T-helper 17 cell (primary cell): ENCODE measurements around the gene CDH4. TPM values are rescaled to one million over a fixed set of nuclear protein-coding genes. Genes with fewer than 3 reads are reported as not detected.

ENCODE experiments used
- ATAC-seq: fragments of 150-1000 bp; cut with Tn5 transposase; 2 replicates; pipeline ENCODE4 v1.10.0; 2021; ENCODE audit warnings: mild to moderate bottlenecking, moderate library complexity
- DNase-seq, 3 donors: peaks; one replicate each; pipeline versions ENCODE4 v3.0.0 to v3.0.0-alpha.2; 2020 to 2021
- H3K9me3 ChIP-seq: one replicate; pipeline ENCODE4 v1.7.0; 2013; ENCODE audit warnings: low read length, mild to moderate bottlenecking; ENCODE audit not compliant: control insufficient read depth, poor library complexity, severe bottlenecking
- H3K27ac Mint-ChIP-seq: one replicate; pipeline ENCODE4 v1.8.0; 2022; ENCODE audit warnings: mild to moderate bottlenecking, moderate library complexity, mixed read lengths
- H3K27me3 Mint-ChIP-seq: one replicate; pipeline ENCODE4 v1.8.0; 2022; ENCODE audit warnings: mixed read lengths
- H3K36me3 Mint-ChIP-seq: one replicate; pipeline ENCODE4 v1.8.0; 2022; ENCODE audit warnings: low read depth, mixed read lengths
- H3K4me1 Mint-ChIP-seq: one replicate; pipeline ENCODE4 v1.8.0; 2022; ENCODE audit warnings: mild to moderate bottlenecking, mixed read lengths
- H3K4me3 Mint-ChIP-seq: one replicate; pipeline ENCODE4 v1.8.0; 2022; ENCODE audit warnings: mild to moderate bottlenecking, moderate library complexity, mixed read lengths
- total RNA-seq, 4 donors: library from RNA in 2 of 4; stranded (reverse) in 2 of 4; gene quantifications; one replicate each; pipeline ENCODE4 v1.2.3 and lab custom pipeline; 2022 to 2026

The CDH4 gene
- total RNA-seq, 2 donors from 2014 or later, result 0.55 to 0.67 TPM

GRCh38 chr20:61955668-61956395 lies 703.8 kb downstream of the CDH4 start:
- H3K4me1 Mint-ChIP-seq, result peaks cover 7% of the 10 kb centered on the region
- ATAC-seq, result no peak
- H3K27me3 Mint-ChIP-seq, result peaks cover 35% of the 10 kb centered on the region
- DNase-seq, result no peak
- no peaks in the 10 kb centered on the region for H3K9me3 ChIP-seq
- H3K36me3 Mint-ChIP-seq, result peaks cover 3% of the 10 kb centered on the region
- H3K4me3 Mint-ChIP-seq, result peak overlapping the region; percentile 36
- H3K27ac Mint-ChIP-seq, result peak overlapping the region; percentile 3

GRCh38 chr20:61956396-61957342 lies 704.6 kb downstream of the CDH4 start:
- H3K4me3 Mint-ChIP-seq, result peak overlapping the region; percentile 36

GRCh38 chr20:61957961-61958715 lies 706.1 kb downstream of the CDH4 start:
- no peak for DNase-seq
- H3K27ac Mint-ChIP-seq, result no peak overlapping the region
- H3K36me3 Mint-ChIP-seq, result peaks cover 3% of the 10 kb centered on the region
- no peaks in the 10 kb centered on the region for H3K9me3 ChIP-seq
- peaks cover 5% of the 10 kb centered on the region for H3K4me1 Mint-ChIP-seq
- ATAC-seq, result no peak
- H3K4me3 Mint-ChIP-seq, result no peak overlapping the region
- peaks cover 34% of the 10 kb centered on the region for H3K27me3 Mint-ChIP-seq

More at GRCh38 chr20:61956396-61957342, 704.6 kb downstream of the CDH4 start:
- no peak for ATAC-seq
- Mint-ChIP-seq H3K36me3 (peaks cover 3% of the 10 kb centered on the region), H3K27me3 (peaks cover 39% of the 10 kb centered on the region), H3K4me1 (peaks cover 7% of the 10 kb centered on the region), H3K27ac (no peak overlapping the region)
- no peaks in the 10 kb centered on the region for H3K9me3 ChIP-seq
- DNase-seq, result no peak

GRCh38 chr20:61958773-61959700 lies 707.0 kb downstream of the CDH4 start:
- Mint-ChIP-seq H3K4me1 (peaks cover 5% of the 10 kb centered on the region), H3K4me3 (no peak overlapping the region), H3K27me3 (peaks cover 34% of the 10 kb centered on the region), H3K27ac (no peak overlapping the region), H3K36me3 (peaks cover 3% of the 10 kb centered on the region)
- no peaks in the 10 kb centered on the region for H3K9me3 ChIP-seq
- no peak for ATAC-seq
- DNase-seq, result no peak

- H3K27me3 Mint-ChIP-seq, result peaks cover 20% of the 10 kb centered on the region
- H3K27ac Mint-ChIP-seq, result no peak overlapping the region
- no peak overlapping the region for H3K4me3 Mint-ChIP-seq
- H3K4me1 Mint-ChIP-seq, result peaks cover 5% of the 10 kb centered on the region
- ATAC-seq (no peak), DNase-seq (no peak)
- H3K36me3 Mint-ChIP-seq, result no peaks in the 10 kb centered on the region
- H3K9me3 ChIP-seq, result no peaks in the 10 kb centered on the region
Measured at GRCh38 chr20:61960836-61961235, 708.8 kb downstream of the CDH4 start.

- ATAC-seq, result no peak
- Mint-ChIP-seq H3K36me3 (no peaks in the 10 kb centered on the region), H3K4me3 (no peak overlapping the region), H3K4me1 (no peaks in the 10 kb centered on the region), H3K27ac (no peak overlapping the region), H3K27me3 (peaks cover 19% of the 10 kb centered on the region)
- no peaks in the 10 kb centered on the region for H3K9me3 ChIP-seq
- DNase-seq, result no peak
Measured at GRCh38 chr20:61963149-61963548, 711.1 kb downstream of the CDH4 start.

- H3K9me3 ChIP-seq, result no peaks in the 10 kb centered on the region
- Mint-ChIP-seq H3K27me3 (peaks cover 23% of the 10 kb centered on the region), H3K27ac (no peak overlapping the region), H3K4me3 (no peak overlapping the region), H3K4me1 (no peaks in the 10 kb centered on the region), H3K36me3 (no peaks in the 10 kb centered on the region)
- DNase-seq (no peak), ATAC-seq (no peak)
Measured at GRCh38 chr20:61963885-61964674, 712.0 kb downstream of the CDH4 start.

- no peak overlapping the region for H3K27ac Mint-ChIP-seq
- DNase-seq (no peak), ATAC-seq (no peak)
- no peaks in the 10 kb centered on the region for H3K36me3 Mint-ChIP-seq
- peaks cover 23% of the 10 kb centered on the region for H3K27me3 Mint-ChIP-seq
- H3K4me1 Mint-ChIP-seq, result no peaks in the 10 kb centered on the region
- H3K4me3 Mint-ChIP-seq, result no peak overlapping the region
- no peaks in the 10 kb centered on the region for H3K9me3 ChIP-seq
Measured at GRCh38 chr20:61964675-61965605, 712.9 kb downstream of the CDH4 start.

GRCh38 chr20:61965606-61966491 lies 713.8 kb downstream of the CDH4 start:
- Mint-ChIP-seq H3K27me3 (peaks cover 23% of the 10 kb centered on the region), H3K27ac (no peak overlapping the region), H3K36me3 (no peaks in the 10 kb centered on the region), H3K4me1 (no peaks in the 10 kb centered on the region), H3K4me3 (no peak overlapping the region)
- no peak for DNase-seq
- ATAC-seq, result no peak
- H3K9me3 ChIP-seq, result no peaks in the 10 kb centered on the region

GRCh38 chr20:61966492-61967244 lies 714.6 kb downstream of the CDH4 start:
- Mint-ChIP-seq H3K27me3 (peaks cover 19% of the 10 kb centered on the region), H3K36me3 (no peaks in the 10 kb centered on the region), H3K4me1 (no peaks in the 10 kb centered on the region), H3K27ac (no peak overlapping the region), H3K4me3 (no peak overlapping the region)
- H3K9me3 ChIP-seq, result no peaks in the 10 kb centered on the region
- no peak for DNase-seq
- no peak for ATAC-seq
